ENCODE data around the gene RYR3. TPM values are rescaled to one million over a fixed set of nuclear protein-coding genes. Genes with fewer than 3 reads are reported as not detected.

Gene RYR3
- total RNA-seq, 1 donor from 2014 or later = not detected

DNA sequence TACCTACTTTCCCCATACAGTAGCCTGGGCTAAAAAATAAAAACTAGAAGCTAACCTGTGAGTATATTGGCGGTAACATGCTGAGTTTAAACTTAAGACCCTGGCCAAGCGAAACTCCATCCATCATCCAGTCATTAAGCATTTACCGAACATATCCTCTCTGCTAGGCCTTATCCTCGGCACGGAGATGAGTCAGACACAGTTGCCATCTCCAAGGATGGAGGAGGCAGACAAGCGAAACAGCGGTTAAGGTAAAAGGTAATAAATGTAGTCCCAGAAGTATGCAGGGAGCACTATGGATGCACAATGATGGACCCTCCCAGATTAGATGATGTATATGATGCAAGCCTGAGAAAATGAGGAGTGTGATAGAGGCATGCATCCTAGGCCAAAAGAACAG lies 143.6 kb downstream of the RYR3 start:
- no peak for ATAC-seq (ENCODE audit: low read depth)
- intact Hi-C loops (cut with micrococcal nuclease) = no loop called here
- no peak overlapping the region for H3K27ac Mint-ChIP-seq
- TF ChIP-seq, protein P1, sequence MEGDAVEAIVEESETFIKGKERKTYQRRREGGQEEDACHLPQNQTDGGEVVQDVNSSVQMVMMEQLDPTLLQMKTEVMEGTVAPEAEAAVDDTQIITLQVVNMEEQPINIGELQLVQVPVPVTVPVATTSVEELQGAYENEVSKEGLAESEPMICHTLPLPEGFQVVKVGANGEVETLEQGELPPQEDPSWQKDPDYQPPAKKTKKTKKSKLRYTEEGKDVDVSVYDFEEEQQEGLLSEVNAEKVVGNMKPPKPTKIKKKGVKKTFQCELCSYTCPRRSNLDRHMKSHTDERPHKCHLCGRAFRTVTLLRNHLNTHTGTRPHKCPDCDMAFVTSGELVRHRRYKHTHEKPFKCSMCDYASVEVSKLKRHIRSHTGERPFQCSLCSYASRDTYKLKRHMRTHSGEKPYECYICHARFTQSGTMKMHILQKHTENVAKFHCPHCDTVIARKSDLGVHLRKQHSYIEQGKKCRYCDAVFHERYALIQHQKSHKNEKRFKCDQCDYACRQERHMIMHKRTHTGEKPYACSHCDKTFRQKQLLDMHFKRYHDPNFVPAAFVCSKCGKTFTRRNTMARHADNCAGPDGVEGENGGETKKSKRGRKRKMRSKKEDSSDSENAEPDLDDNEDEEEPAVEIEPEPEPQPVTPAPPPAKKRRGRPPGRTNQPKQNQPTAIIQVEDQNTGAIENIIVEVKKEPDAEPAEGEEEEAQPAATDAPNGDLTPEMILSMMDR (IDR thresholded peaks at IDR 0.05) = no peak
- no peaks in the 10 kb centered on the region for H3K4me1 Mint-ChIP-seq
- POLR2A ChIA-PET = no interaction called here
- no peaks in the 10 kb centered on the region for H3K27me3 Mint-ChIP-seq
- no peak overlapping the region for H3K4me3 Mint-ChIP-seq
- CTCF ChIA-PET = no interaction called here
- H3K36me3 Mint-ChIP-seq (ENCODE audit: low read depth) = no peaks in the 10 kb centered on the region
- no peaks in the 10 kb centered on the region for H3K9me3 Mint-ChIP-seq
- DNase-seq = no peak

DNA sequence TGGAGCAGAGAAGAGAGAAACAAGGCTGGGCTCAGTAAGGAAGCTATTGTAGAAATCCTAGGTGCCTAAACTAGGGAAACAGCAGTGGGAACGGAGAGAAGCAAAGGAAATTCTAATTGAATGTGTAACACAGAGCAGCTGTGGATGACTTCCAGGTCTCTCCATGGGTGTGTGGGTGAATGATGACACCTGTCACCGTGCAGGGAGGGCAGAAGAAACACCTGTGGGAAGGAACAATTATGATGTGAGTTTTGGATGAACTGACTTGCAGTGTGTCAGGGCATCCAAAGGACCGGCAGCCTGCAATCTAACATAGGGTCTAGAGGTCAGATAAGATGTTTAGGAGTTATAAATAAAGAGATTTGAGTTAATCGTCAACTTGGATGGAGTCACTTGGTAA lies 144.2 kb downstream of the RYR3 start:
- no peaks in the 10 kb centered on the region for H3K4me1 Mint-ChIP-seq
- H3K27me3 Mint-ChIP-seq = no peaks in the 10 kb centered on the region
- H3K9me3 Mint-ChIP-seq = no peaks in the 10 kb centered on the region
- POLR2A ChIA-PET = no interaction called here
- H3K36me3 Mint-ChIP-seq (ENCODE audit: low read depth) = no peaks in the 10 kb centered on the region
- DNase-seq (no peak), ATAC-seq (ENCODE audit: low read depth) (no peak)
- TF ChIP-seq, protein P1 (IDR thresholded peaks at IDR 0.05) = no peak
- CTCF ChIA-PET = no interaction called here
- intact Hi-C loops (cut with micrococcal nuclease) = no loop called here
- no peak overlapping the region for H3K27ac Mint-ChIP-seq
- H3K4me3 Mint-ChIP-seq = no peak overlapping the region

DNA sequence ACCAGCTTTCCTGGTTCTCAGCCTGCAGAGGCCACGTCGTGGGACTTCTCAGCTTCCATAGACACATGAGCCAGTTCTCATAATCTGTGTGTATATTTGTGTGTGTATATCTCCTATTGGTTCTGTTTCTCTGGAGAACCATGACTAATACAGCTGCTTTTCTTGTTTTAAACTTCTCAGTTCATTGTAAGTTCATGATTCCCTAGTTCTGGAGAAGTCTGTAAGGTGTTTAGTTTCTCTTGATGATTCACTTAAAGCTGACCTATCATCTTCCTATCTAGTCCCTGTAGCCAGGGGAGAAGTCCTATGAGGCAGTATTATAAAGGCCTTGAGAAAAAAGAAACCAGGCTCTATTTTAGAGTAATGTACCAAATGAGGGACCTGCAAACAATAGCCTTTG lies 147.7 kb downstream of the RYR3 start:
- DNase-seq (no peak), ATAC-seq (ENCODE audit: low read depth) (no peak)
- Mint-ChIP-seq H3K9me3 (no peaks in the 10 kb centered on the region), H3K4me3 (no peak overlapping the region), H3K36me3 (ENCODE audit: low read depth) (no peaks in the 10 kb centered on the region), H3K27me3 (peaks cover 2% of the 10 kb centered on the region), H3K4me1 (no peaks in the 10 kb centered on the region), H3K27ac (no peak overlapping the region)
- ChIA-PET POLR2A (no interaction called here), CTCF (no interaction called here)
- TF ChIP-seq, protein P1 (IDR thresholded peaks at IDR 0.05) = no peak
- intact Hi-C loops (cut with micrococcal nuclease) = no loop called here

GRCh38 chr15:33460166-33460805 lies 149.5 kb downstream of the RYR3 start:
- ChIA-PET POLR2A (no interaction called here), CTCF (no interaction called here)
- intact Hi-C loops (cut with micrococcal nuclease) = no loop called here
- H3K4me1 Mint-ChIP-seq = no peaks in the 10 kb centered on the region
- H3K36me3 Mint-ChIP-seq (ENCODE audit: low read depth) = no peaks in the 10 kb centered on the region
- no peak overlapping the region for H3K4me3 Mint-ChIP-seq
- H3K27me3 Mint-ChIP-seq = peaks cover 2% of the 10 kb centered on the region
- H3K9me3 Mint-ChIP-seq = no peaks in the 10 kb centered on the region
- no peak for ATAC-seq (ENCODE audit: low read depth)
- no peak overlapping the region for H3K27ac Mint-ChIP-seq
- no peak for DNase-seq
- TF ChIP-seq, protein P1 (IDR thresholded peaks at IDR 0.05) = no peak

DNA sequence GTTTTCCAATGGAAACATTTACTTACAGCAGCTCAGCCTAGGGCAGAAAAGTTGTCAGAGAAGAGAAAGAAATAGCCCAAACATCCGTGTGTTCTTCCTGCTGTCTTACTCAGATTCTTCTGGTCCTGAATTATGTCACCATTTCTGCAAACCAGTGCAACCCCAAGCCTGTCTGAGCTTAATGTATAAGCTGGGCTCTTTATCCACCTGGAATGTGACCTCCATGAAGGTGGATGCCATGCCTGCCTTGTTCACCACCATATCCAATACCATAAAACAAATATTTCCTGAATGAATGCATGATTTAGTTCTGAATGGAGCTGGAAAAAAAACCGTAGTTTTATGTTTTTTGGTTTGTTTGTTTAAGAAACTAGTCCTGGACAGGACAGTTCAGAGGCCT lies 150.9 kb downstream of the RYR3 start:
- intact Hi-C loops (cut with micrococcal nuclease) = no loop called here
- Mint-ChIP-seq H3K4me1 (no peaks in the 10 kb centered on the region), H3K9me3 (no peaks in the 10 kb centered on the region), H3K4me3 (no peak overlapping the region), H3K27ac (no peak overlapping the region), H3K36me3 (ENCODE audit: low read depth) (no peaks in the 10 kb centered on the region), H3K27me3 (peaks cover 2% of the 10 kb centered on the region)
- ChIA-PET POLR2A (no interaction called here), CTCF (no interaction called here)
- TF ChIP-seq, protein P1 (IDR thresholded peaks at IDR 0.05) = no peak
- DNase-seq = no peak
- ATAC-seq (ENCODE audit: low read depth) = no peak

Measured in activated B cell treated with CpG ODN at 0.5 μM for 24 hours (primary cell).